ENCODE data around the gene GTF2H2C. TPM values are rescaled to one million over a fixed set of nuclear protein-coding genes. Genes with fewer than 3 reads are reported as not detected.
"Not testable (repeated sequence)": the region's sequence is repeated elsewhere in the genome, so short reads cannot be mapped to it uniquely, and the experiment has no call there.

GTF2H2C gene
- total RNA-seq, 1 experiment from 2014 or later, result 61.0 TPM

- not testable (repeated sequence) for H3K18ac ChIP-seq (ENCODE audit: insufficient read length, low read depth, low read length); H3K4ac ChIP-seq (ENCODE audit: low read depth, low read length); H3K4me2 ChIP-seq (ENCODE audit: insufficient read depth, insufficient read length, low read length); H3K9me3 ChIP-seq (ENCODE audit: control insufficient read depth, low read depth, low read length); H3K4me3 Mint-ChIP-seq; H3K27ac ChIP-seq (ENCODE audit: insufficient read length, low read depth, low read length); H3K14ac ChIP-seq (ENCODE audit: insufficient read depth, low read length); H4K8ac ChIP-seq (replicated peaks; ENCODE audit: insufficient read length, low read depth, low read length); H3K56ac ChIP-seq (ENCODE audit: insufficient read length, low read depth, low read length); H3K23me2 ChIP-seq (ENCODE audit: insufficient read length, low read depth, low read length, poor library complexity, severe bottlenecking); H2BK120ac ChIP-seq (ENCODE audit: low read depth, low read length, poor library complexity, severe bottlenecking); H4K91ac ChIP-seq (ENCODE audit: insufficient read length, low read depth, low read length); H3K4me1 ChIP-seq (ENCODE audit: insufficient read depth, low read length); H3K79me2 ChIP-seq (ENCODE audit: insufficient read depth, low read length); H3K9ac ChIP-seq (ENCODE audit: extremely low read depth, insufficient read length, low read length); H3K9me3 Mint-ChIP-seq; H2AFZ ChIP-seq (ENCODE audit: low read length); H3T11ph ChIP-seq (ENCODE audit: low read length); H3K27me3 Mint-ChIP-seq (ENCODE audit: low read depth); H3K36me3 Mint-ChIP-seq (ENCODE audit: insufficient read depth in 1 of 3, low read depth in 3 of 3); H4K5ac ChIP-seq (ENCODE audit: insufficient read length, low read depth, low read length); H3K4me1 Mint-ChIP-seq; H2BK12ac ChIP-seq (ENCODE audit: insufficient read length, low read depth, low read length); H3K27ac Mint-ChIP-seq; H4K20me1 ChIP-seq (ENCODE audit: control insufficient read depth, insufficient read depth, insufficient read length); H2AK5ac ChIP-seq (ENCODE audit: insufficient read length, low read length); H3K79me1 ChIP-seq (ENCODE audit: insufficient read depth, low read depth, low read length, poor library complexity, severe bottlenecking); H2BK15ac ChIP-seq (ENCODE audit: low read depth, low read length); H3K27me3 ChIP-seq (ENCODE audit: insufficient read depth, low read length); H2BK5ac ChIP-seq (ENCODE audit: insufficient read length, low read length); H3K23ac ChIP-seq (ENCODE audit: insufficient read length, low read depth, low read length); DNase-seq; H2BK20ac ChIP-seq (ENCODE audit: low read depth, low read length, poor library complexity, severe bottlenecking)
- no CpG with 5 or more reads among the region's 7 CpGs for WGBS (ENCODE audit: extremely low coverage, insufficient read length, low lambda C conversion rate)
Observed at GRCh38 chr5:69596114-69596840, 36.3 kb downstream of the GTF2H2C start.

GRCh38 chr5:69601947-69602346, 42.0 kb downstream of the GTF2H2C start:
- not testable (repeated sequence) for H3K79me2 ChIP-seq (ENCODE audit: insufficient read depth, low read length); H3T11ph ChIP-seq (ENCODE audit: low read length); H2BK15ac ChIP-seq (ENCODE audit: low read depth, low read length); H3K27me3 Mint-ChIP-seq (ENCODE audit: low read depth); H3K4me2 ChIP-seq (ENCODE audit: insufficient read depth, insufficient read length, low read length); H3K14ac ChIP-seq (ENCODE audit: insufficient read depth, low read length); H4K20me1 ChIP-seq (ENCODE audit: control insufficient read depth, insufficient read depth, insufficient read length); H3K23ac ChIP-seq (ENCODE audit: insufficient read length, low read depth, low read length); H3K27me3 ChIP-seq (ENCODE audit: insufficient read depth, low read length); H2BK20ac ChIP-seq (ENCODE audit: low read depth, low read length, poor library complexity, severe bottlenecking); H3K4ac ChIP-seq (ENCODE audit: low read depth, low read length); H4K5ac ChIP-seq (ENCODE audit: insufficient read length, low read depth, low read length); H3K23me2 ChIP-seq (ENCODE audit: insufficient read length, low read depth, low read length, poor library complexity, severe bottlenecking); H4K8ac ChIP-seq (replicated peaks; ENCODE audit: insufficient read length, low read depth, low read length); H2AFZ ChIP-seq (ENCODE audit: low read length); H2AK5ac ChIP-seq (ENCODE audit: insufficient read length, low read length); H2BK5ac ChIP-seq (ENCODE audit: insufficient read length, low read length); H3K4me3 Mint-ChIP-seq; H4K91ac ChIP-seq (ENCODE audit: insufficient read length, low read depth, low read length); H3K9ac ChIP-seq (ENCODE audit: extremely low read depth, insufficient read length, low read length); H3K9me3 ChIP-seq (ENCODE audit: control insufficient read depth, low read depth, low read length); H2BK120ac ChIP-seq (ENCODE audit: low read depth, low read length, poor library complexity, severe bottlenecking); H3K4me1 Mint-ChIP-seq; H3K27ac Mint-ChIP-seq; H2BK12ac ChIP-seq (ENCODE audit: insufficient read length, low read depth, low read length); H3K18ac ChIP-seq (ENCODE audit: insufficient read length, low read depth, low read length); H3K79me1 ChIP-seq (ENCODE audit: insufficient read depth, low read depth, low read length, poor library complexity, severe bottlenecking); H3K9me3 Mint-ChIP-seq; DNase-seq; H3K36me3 Mint-ChIP-seq (ENCODE audit: insufficient read depth in 1 of 3, low read depth in 3 of 3); H3K27ac ChIP-seq (ENCODE audit: insufficient read length, low read depth, low read length); H3K56ac ChIP-seq (ENCODE audit: insufficient read length, low read depth, low read length); H3K4me1 ChIP-seq (ENCODE audit: insufficient read depth, low read length)
- no CpG with 5 or more reads among the region's 6 CpGs for WGBS (ENCODE audit: extremely low coverage, insufficient read length, low lambda C conversion rate)
